Measurements from ENCODE around the gene ASGR1.

DNA sequence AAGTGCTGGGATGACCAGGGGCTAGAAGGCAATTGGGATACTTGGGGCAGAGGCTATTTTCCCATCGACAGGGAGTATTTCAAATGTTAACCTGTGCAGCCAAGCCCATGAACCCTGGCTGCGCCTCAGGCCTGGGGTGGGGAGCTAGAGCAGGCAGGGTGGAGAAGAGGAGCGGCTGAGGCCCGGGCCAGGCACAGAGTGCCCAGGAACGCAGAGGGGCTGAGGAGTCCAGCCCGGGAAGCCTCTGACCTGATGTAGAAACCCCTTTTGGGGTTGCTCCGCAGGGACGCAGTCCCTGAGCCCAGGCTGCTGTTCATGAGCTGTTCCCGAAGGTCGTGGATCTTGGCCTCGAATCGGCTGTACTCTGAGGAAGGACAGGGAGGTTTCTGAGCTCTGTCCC lies 16.8 kb upstream of the ASGR1 start:
- TF ChIP-seq, protein P1, sequence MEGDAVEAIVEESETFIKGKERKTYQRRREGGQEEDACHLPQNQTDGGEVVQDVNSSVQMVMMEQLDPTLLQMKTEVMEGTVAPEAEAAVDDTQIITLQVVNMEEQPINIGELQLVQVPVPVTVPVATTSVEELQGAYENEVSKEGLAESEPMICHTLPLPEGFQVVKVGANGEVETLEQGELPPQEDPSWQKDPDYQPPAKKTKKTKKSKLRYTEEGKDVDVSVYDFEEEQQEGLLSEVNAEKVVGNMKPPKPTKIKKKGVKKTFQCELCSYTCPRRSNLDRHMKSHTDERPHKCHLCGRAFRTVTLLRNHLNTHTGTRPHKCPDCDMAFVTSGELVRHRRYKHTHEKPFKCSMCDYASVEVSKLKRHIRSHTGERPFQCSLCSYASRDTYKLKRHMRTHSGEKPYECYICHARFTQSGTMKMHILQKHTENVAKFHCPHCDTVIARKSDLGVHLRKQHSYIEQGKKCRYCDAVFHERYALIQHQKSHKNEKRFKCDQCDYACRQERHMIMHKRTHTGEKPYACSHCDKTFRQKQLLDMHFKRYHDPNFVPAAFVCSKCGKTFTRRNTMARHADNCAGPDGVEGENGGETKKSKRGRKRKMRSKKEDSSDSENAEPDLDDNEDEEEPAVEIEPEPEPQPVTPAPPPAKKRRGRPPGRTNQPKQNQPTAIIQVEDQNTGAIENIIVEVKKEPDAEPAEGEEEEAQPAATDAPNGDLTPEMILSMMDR (conservative IDR thresholded peaks at IDR 0.05; ENCODE audit: low read depth, low read length), result no peak
- TF ChIP-seq EZH2 (IDR thresholded peaks at IDR 0.05; ENCODE audit: low read length, unreplicated experiment) (no peak), EZH2phosphoT487 (IDR thresholded peaks at IDR 0.05; ENCODE audit: borderline replicate concordance, low read length) (no peak)
